Esophagus muscularis mucosa (tissue), 4 donors: ENCODE results near the gene PTPRD. TPM values are rescaled to one million over a fixed set of nuclear protein-coding genes. Genes with fewer than 3 reads are reported as not detected.

ENCODE experiments used
- DNase-seq: peaks from one replicate; pipeline ENCODE4 v3.0.0-alpha.2; 2017; ENCODE audit errors: extremely low spot score
- H3K27ac ChIP-seq, 4 donors: fragments of 200-600 bp; sonication (generic); replicated peaks in 1 of 4; 1 replicate in 3 of 4; 2 replicates in 1 of 4; pipeline ENCODE4 v1.5.1; 2016 to 2019; ENCODE audit warnings: mild to moderate bottlenecking in 1 of 4
- H3K27me3 ChIP-seq, 4 donors: fragments of 200-600 bp; sonication (generic); one replicate each; pipeline versions ENCODE4 v1.5.1 to v1.6.0; 2016 to 2019
- H3K36me3 ChIP-seq, 4 donors: fragments of 200-600 bp; sonication (generic); one replicate each; pipeline ENCODE4 v1.5.1; 2016 to 2019
- H3K4me1 ChIP-seq, 4 donors: fragments of 200-600 bp; sonication (generic); one replicate each; pipeline ENCODE4 v1.5.1; 2016 to 2019
- H3K4me3 ChIP-seq, 4 donors: fragments of 200-600 bp; sonication (generic); 1 replicate in 2 of 4; 2 replicates in 2 of 4; pipeline ENCODE4 v1.5.1; 2016 to 2019; ENCODE audit warnings: mild to moderate bottlenecking in 4 of 4, moderate library complexity in 1 of 4
- H3K9me3 ChIP-seq, 4 donors: fragments of 200-600 bp; sonication (generic); 1 replicate in 3 of 4; 2 replicates in 1 of 4; pipeline ENCODE4 v1.5.1; 2016 to 2019
- CTCF ChIP-seq, 3 experiments: fragments of 200-600 bp in 2 of 3; fragments of 450-650 bp in 1 of 3; sonication (generic) in 2 of 3; IDR thresholded peaks; one replicate each; pipeline ENCODE4 v1.5.1; 2017 to 2019; ENCODE audit warnings: antibody characterized with exemption in 3 of 3, mild to moderate bottlenecking in 2 of 3, moderate library complexity in 1 of 3
- EP300 ChIP-seq: sonication (generic); formaldehyde crosslinking; IDR thresholded peaks from one replicate; pipeline ENCODE4 v1.6.1; 2017; ENCODE audit warnings: antibody characterized with exemption
- POLR2A ChIP-seq: fragments of 450-650 bp; IDR thresholded peaks from one replicate; pipeline ENCODE4 v1.6.1; 2017; ENCODE audit warnings: antibody characterized with exemption, moderate library complexity, mild to moderate bottlenecking, low read depth
- POLR2AphosphoS5 ChIP-seq, 2 donors: sonication (generic); formaldehyde crosslinking; IDR thresholded peaks; one replicate each; pipeline ENCODE4 v1.6.1; 2017; ENCODE audit warnings: antibody characterized with exemption in 2 of 2
- WGBS: methylation state at CpG from one replicate; pipeline ENCODE4 v1.1.5; 2018; 5-methylcytosine and 5-hydroxymethylcytosine counted together
- intact Hi-C: fragments of 100-400 bp; cut with DNase I; formaldehyde crosslinking; loops from one replicate; pipeline ENCODE4 v1.15.1; 2023
- total RNA-seq, 4 donors: library from RNA; depleted of rRNA; stranded (reverse); fragments of >200 nt; gene quantifications; one replicate each; pipeline versions ENCODE4 v1.1.0 to v1.2.1, GENCODE V29; 2016

PTPRD gene
- total RNA-seq, 4 donors from 2014 or later: 4.1 to 6.6 (median 5.0) TPM

GRCh38 chr9:8850914-8851313 lies 1761.9 kb downstream of the PTPRD start:
- Histone ChIP-seq H3K4me3 (no peak overlapping the region), H3K27ac (no peak overlapping the region), H3K27me3 (peaks cover 0 to 48% (median 9%) of the 10 kb centered on the region in 4 donors), H3K36me3 (no peaks in the 10 kb centered on the region), H3K4me1 (no peaks in the 10 kb centered on the region), H3K9me3 (no peaks in the 10 kb centered on the region)
- intact Hi-C loops: no loop called here
- TF ChIP-seq EP300 (no peak), POLR2A (no peak), POLR2AphosphoS5 (IDR thresholded peaks at IDR 0.05) (no peak), CTCF (IDR thresholded peaks at IDR 0.05) (no peak)
- no peak for DNase-seq

GRCh38 chr9:8845808-8846207 lies 1767.0 kb downstream of the PTPRD start:
- intact Hi-C loops: no loop called here
- WGBS: 95% methylated on average over 3 of the region's 3 CpGs
- peaks cover 0 to 7% (median 0%) of the 10 kb centered on the region in 4 donors for H3K27me3 ChIP-seq

GRCh38 chr9:8845376-8845775 lies 1767.4 kb downstream of the PTPRD start:
- DNase-seq: no peak
- H3K9me3 ChIP-seq: no peaks in the 10 kb centered on the region
- no peak overlapping the region for H3K27ac ChIP-seq
- no peaks in the 10 kb centered on the region for H3K4me1 ChIP-seq
- no peaks in the 10 kb centered on the region for H3K36me3 ChIP-seq
- peaks cover 0 to 7% (median 0%) of the 10 kb centered on the region in 4 donors for H3K27me3 ChIP-seq
- intact Hi-C loops: no loop called here
- TF ChIP-seq POLR2A (no peak), CTCF (IDR thresholded peaks at IDR 0.05) (no peak), POLR2AphosphoS5 (IDR thresholded peaks at IDR 0.05) (no peak), EP300 (no peak)
- no peak overlapping the region for H3K4me3 ChIP-seq
- 43% methylated on average over 2 of the region's 2 CpGs for WGBS

More at GRCh38 chr9:8845808-8846207, 1767.0 kb downstream of the PTPRD start:
- H3K9me3 ChIP-seq: no peaks in the 10 kb centered on the region
- DNase-seq: no peak
- no peak overlapping the region for H3K27ac ChIP-seq
- no peaks in the 10 kb centered on the region for H3K4me1 ChIP-seq
- H3K36me3 ChIP-seq: no peaks in the 10 kb centered on the region
- no peak overlapping the region for H3K4me3 ChIP-seq
- TF ChIP-seq CTCF (IDR thresholded peaks at IDR 0.05) (no peak), EP300 (no peak), POLR2AphosphoS5 (IDR thresholded peaks at IDR 0.05) (no peak), POLR2A (no peak)

- DNase-seq: no peak
These were observed 1768.3 kb downstream of the PTPRD start for GRCh38 chr9:8844549-8844948.

More at GRCh38 chr9:8844549-8844948, 1768.3 kb downstream of the PTPRD start:
- Histone ChIP-seq H3K9me3 (no peaks in the 10 kb centered on the region), H3K27me3 (peaks cover 0 to 4% (median 0%) of the 10 kb centered on the region in 4 donors), H3K4me3 (no peak overlapping the region), H3K4me1 (no peaks in the 10 kb centered on the region), H3K27ac (no peak overlapping the region), H3K36me3 (no peaks in the 10 kb centered on the region)
- TF ChIP-seq POLR2A (no peak), CTCF (IDR thresholded peaks at IDR 0.05) (no peak), EP300 (no peak), POLR2AphosphoS5 (IDR thresholded peaks at IDR 0.05) (no peak)
- intact Hi-C loops: no loop called here
